Stimulated activated CD4-positive, alpha-beta T cell treated with anti-CD3 and anti-CD28 coated beads, Interleukin-1b, Interleukin-23, amount 100 ng/mL, for 4 hours (primary cell): ENCODE results near the gene ENTPD2.
"Not testable (repeated sequence)": the region's sequence is repeated elsewhere in the genome, so short reads cannot be mapped to it uniquely, and the experiment has no call there.

Source experiments
- DNase-seq, 2 donors: peaks; one replicate each; pipeline ENCODE4 v3.0.0-alpha.2; 2020; ENCODE audit warnings: low read depth in 2 of 2

ENTPD2 gene

GRCh38 chr9:137064027-137064879 lies 10.4 kb upstream of the ENTPD2 start:
- DNase-seq: peak; percentile 60 to 65

GRCh38 chr9:137063311-137064026 lies 9.6 kb upstream of the ENTPD2 start:
- DNase-seq: no peak

GRCh38 chr9:137062798-137063197 lies 8.9 kb upstream of the ENTPD2 start:
- DNase-seq: not testable (repeated sequence)

- no peak for DNase-seq
Observed at GRCh38 chr9:137062384-137062783, 8.5 kb upstream of the ENTPD2 start.

GRCh38 chr9:137058521-137059234 lies 4.8 kb upstream of the ENTPD2 start:
- no peak for DNase-seq

GRCh38 chr9:137057545-137057944 lies 3.7 kb upstream of the ENTPD2 start:
- no peak for DNase-seq

GRCh38 chr9:137056739-137057415 lies 3.0 kb upstream of the ENTPD2 start:
- DNase-seq: no peak

- DNase-seq: no peak
Observed at GRCh38 chr9:137055385-137056364, 1.8 kb upstream of the ENTPD2 start.

- DNase-seq: no peak
Observed at GRCh38 chr9:137054932-137055384, 1.1 kb upstream of the ENTPD2 start.

GRCh38 chr9:137052998-137053943 lies 590 bp downstream of the ENTPD2 start:
- no peak for DNase-seq

GRCh38 chr9:137052293-137052692 lies 1.6 kb downstream of the ENTPD2 start:
- no peak for DNase-seq

GRCh38 chr9:137051145-137051724 lies 2.6 kb downstream of the ENTPD2 start:
- DNase-seq: no peak

GRCh38 chr9:137050570-137050969 lies 3.3 kb downstream of the ENTPD2 start:
- no peak for DNase-seq

- DNase-seq: peak; percentile 43 to 48
Observed at GRCh38 chr9:137049544-137050449, 4.1 kb downstream of the ENTPD2 start.

GRCh38 chr9:137048655-137049543 lies 5.0 kb downstream of the ENTPD2 start:
- no peak for DNase-seq

- DNase-seq: peak; percentile 66 to 76
Observed at GRCh38 chr9:137046088-137046787, 7.6 kb downstream of the ENTPD2 start, which contains the start of gene NPDC1. TSS of gene NPDC1 (minus strand) at chr9:137046177. CDS start at chr9:137045989, 188 bp downstream.
